H1 (cell line): ENCODE results near the gene AP1M1.

ENCODE experiments used
- CHD2 ChIP-seq: IDR thresholded peaks from 2 replicates; pipeline ENCODE4 v1.6.1; 2012; ENCODE audit warnings: low read length, improper control_type of control experiment
- CREB1 ChIP-seq: IDR thresholded peaks from 2 replicates; pipeline ENCODE4 v1.6.1; 2012; ENCODE audit warnings: inconsistent platforms
- EZH2 ChIP-seq: fragments of 200-600 bp; sonication (generic); IDR thresholded peaks from 2 replicates; pipeline ENCODE4 v1.7.1; 2012; ENCODE audit warnings: low read depth, mild to moderate bottlenecking, moderate library complexity, low read length, inconsistent platforms; ENCODE audit not compliant: severe bottlenecking
- GABPA ChIP-seq: IDR thresholded peaks from 2 replicates; pipeline ENCODE4 v1.6.1; 2011; ENCODE audit warnings: mild to moderate bottlenecking, low read length, moderate library complexity, borderline replicate concordance; ENCODE audit not compliant: insufficient read depth
- KDM1A ChIP-seq: fragments of 200-600, 300-600 bp; sonication (generic); IDR thresholded peaks from 2 replicates; pipeline ENCODE4 v1.7.1; 2016; ENCODE audit warnings: mild to moderate bottlenecking, low read length, borderline replicate concordance
- MAFK ChIP-seq: IDR thresholded peaks from 2 replicates; pipeline ENCODE4 v1.6.1; 2012; ENCODE audit warnings: low read depth, mild to moderate bottlenecking, improper control_type of control experiment, low read length
- MAX ChIP-seq: IDR thresholded peaks from 2 replicates; pipeline ENCODE4 v1.6.1; 2012; ENCODE audit warnings: inconsistent platforms
- NRF1 ChIP-seq: IDR thresholded peaks from 2 replicates; pipeline ENCODE4 v1.6.1; 2011; ENCODE audit warnings: mild to moderate bottlenecking, low read depth, low read length, improper control_type of control experiment
- RBBP5 ChIP-seq: IDR thresholded peaks from 2 replicates; pipeline ENCODE4 v1.7.1; 2012; ENCODE audit warnings: low read depth, mild to moderate bottlenecking, inconsistent platforms, low read length, moderate library complexity, borderline replicate concordance
- SIN3A ChIP-seq, 2 experiments: IDR thresholded peaks in 1 of 2; conservative IDR thresholded peaks in 1 of 2; 2 replicates each; pipeline ENCODE4 v1.6.1; 2011 to 2012; ENCODE audit warnings: low read length in 2 of 2, improper control_type of control experiment in 1 of 2, low read depth in 1 of 2, mild to moderate bottlenecking in 1 of 2
- TBP ChIP-seq: IDR thresholded peaks from 2 replicates; pipeline ENCODE4 v1.6.1; 2011; ENCODE audit warnings: low read depth, low read length, improper control_type of control experiment
- TEAD4 ChIP-seq: IDR thresholded peaks from 2 replicates; pipeline ENCODE4 v1.6.1; 2012; ENCODE audit warnings: low read depth, low read length, inconsistent platforms, mixed read lengths
- YY1 ChIP-seq: IDR thresholded peaks from 2 replicates; pipeline ENCODE4 v1.6.1; 2011; ENCODE audit warnings: low read depth, mild to moderate bottlenecking, low read length
- TF ChIP-seq, protein P1 (sequence below), 3 experiments: IDR thresholded peaks; 1 replicate in 2 of 3; 2 replicates in 1 of 3; pipeline versions ENCODE4 v1.5.1 to v1.6.1; 2011; ENCODE audit warnings: low read length in 3 of 3, mild to moderate bottlenecking in 3 of 3, inconsistent platforms in 2 of 3, low read depth in 1 of 3, moderate library complexity in 1 of 3; ENCODE audit not compliant: insufficient read depth in 1 of 3; ENCODE audit errors: control extremely low read depth in 1 of 3

GRCh38 chr19:16284505-16284904 lies 86.8 kb downstream of the AP1M1 start:
- TF ChIP-seq CHD2 (no peak), EZH2 (no peak), NRF1 (no peak), TBP (no peak), KDM1A (no peak), YY1 (no peak), TEAD4 (no peak), CREB1 (no peak), RBBP5 (no peak), MAX (no peak), MAFK (no peak), SIN3A (conservative IDR thresholded peaks at IDR 0.05 in 1 of 2, IDR thresholded peaks at IDR 0.05 in 1 of 2; ENCODE audit: low read depth in 1 of 2, low read length in 2 of 2) (no peak), GABPA (no peak)
- TF ChIP-seq, protein P1, sequence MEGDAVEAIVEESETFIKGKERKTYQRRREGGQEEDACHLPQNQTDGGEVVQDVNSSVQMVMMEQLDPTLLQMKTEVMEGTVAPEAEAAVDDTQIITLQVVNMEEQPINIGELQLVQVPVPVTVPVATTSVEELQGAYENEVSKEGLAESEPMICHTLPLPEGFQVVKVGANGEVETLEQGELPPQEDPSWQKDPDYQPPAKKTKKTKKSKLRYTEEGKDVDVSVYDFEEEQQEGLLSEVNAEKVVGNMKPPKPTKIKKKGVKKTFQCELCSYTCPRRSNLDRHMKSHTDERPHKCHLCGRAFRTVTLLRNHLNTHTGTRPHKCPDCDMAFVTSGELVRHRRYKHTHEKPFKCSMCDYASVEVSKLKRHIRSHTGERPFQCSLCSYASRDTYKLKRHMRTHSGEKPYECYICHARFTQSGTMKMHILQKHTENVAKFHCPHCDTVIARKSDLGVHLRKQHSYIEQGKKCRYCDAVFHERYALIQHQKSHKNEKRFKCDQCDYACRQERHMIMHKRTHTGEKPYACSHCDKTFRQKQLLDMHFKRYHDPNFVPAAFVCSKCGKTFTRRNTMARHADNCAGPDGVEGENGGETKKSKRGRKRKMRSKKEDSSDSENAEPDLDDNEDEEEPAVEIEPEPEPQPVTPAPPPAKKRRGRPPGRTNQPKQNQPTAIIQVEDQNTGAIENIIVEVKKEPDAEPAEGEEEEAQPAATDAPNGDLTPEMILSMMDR (IDR thresholded peaks at IDR 0.05; ENCODE audit: control extremely low read depth in 1 of 3, insufficient read depth in 1 of 3, low read depth in 1 of 3, low read length in 3 of 3), result no peak
